T-helper 2 cell treated with Interferon-gamma antibody and Interleukin-4, amounts not matched to agents 5 μg/mL and 100 μg/mL, for 36 hours (primary cell): ENCODE measurements around the gene PI16.

Experiments used
- DNase-seq: peaks from one replicate; pipeline ENCODE4 v3.0.0; 2021; ENCODE audit warnings: low spot score
- H3K27ac Mint-ChIP-seq: one replicate; pipeline ENCODE4 v1.8.0; 2021; ENCODE audit warnings: mild to moderate bottlenecking, mixed read lengths
- H3K27me3 Mint-ChIP-seq: one replicate; pipeline ENCODE4 v1.8.0; 2021; ENCODE audit warnings: low read depth, mixed read lengths
- H3K36me3 Mint-ChIP-seq: one replicate; pipeline ENCODE4 v1.8.0; 2021; ENCODE audit warnings: low read depth, mixed read lengths
- H3K4me1 Mint-ChIP-seq: one replicate; pipeline ENCODE4 v1.8.0; 2021; ENCODE audit warnings: low read depth, mixed read lengths
- H3K4me3 Mint-ChIP-seq: one replicate; pipeline ENCODE4 v1.8.0; 2022; ENCODE audit warnings: mild to moderate bottlenecking, moderate library complexity, mixed read lengths
- H3K9me3 Mint-ChIP-seq: one replicate; pipeline ENCODE4 v1.8.0; 2021; ENCODE audit warnings: mixed read lengths

The PI16 gene

DNA sequence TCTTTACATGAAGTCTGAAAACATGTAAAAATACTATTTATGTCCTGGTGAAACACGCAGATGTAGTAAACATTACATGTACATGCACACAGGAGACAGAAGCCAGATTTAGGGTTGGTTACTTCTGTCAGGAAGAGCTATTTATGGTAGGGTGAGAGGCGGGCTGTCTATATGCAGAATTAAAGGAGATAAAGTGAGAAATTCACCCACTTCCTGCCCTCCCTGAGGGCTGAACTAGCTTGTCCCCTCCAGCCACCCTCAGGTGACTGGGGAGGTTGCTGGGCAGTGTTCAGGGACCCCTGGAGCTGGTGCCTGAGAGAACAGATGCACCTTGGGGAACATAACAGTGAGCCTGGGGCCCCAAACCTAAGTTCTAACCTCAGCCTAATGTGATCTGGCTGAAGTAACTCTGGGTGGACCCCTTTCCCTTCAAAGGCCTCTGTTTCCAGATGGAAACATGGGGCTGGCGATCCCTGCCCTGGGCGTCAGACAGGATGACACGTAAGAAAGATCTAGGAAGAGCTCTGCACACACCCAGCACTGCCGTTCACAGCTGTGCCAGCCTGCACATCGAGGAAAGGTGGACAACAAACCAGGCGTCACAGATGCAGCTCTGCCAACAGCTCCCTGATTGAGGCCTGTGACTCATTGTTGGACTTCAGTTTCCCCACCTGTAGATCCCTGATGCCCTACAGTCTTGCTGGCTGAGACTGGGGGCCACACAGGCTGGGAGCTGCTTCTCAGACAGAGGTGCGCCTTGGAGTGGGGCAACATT, 1.3 kb downstream of the PI16 start:
- H3K4me1 Mint-ChIP-seq = peaks cover 34% of the 10 kb centered on the region
- no peak for DNase-seq
- no peaks in the 10 kb centered on the region for H3K9me3 Mint-ChIP-seq
- no peaks in the 10 kb centered on the region for H3K36me3 Mint-ChIP-seq
- H3K27ac Mint-ChIP-seq = peak overlapping the region; percentile 50
- H3K27me3 Mint-ChIP-seq = peaks cover 19% of the 10 kb centered on the region
- peak overlapping the region; percentile 16 for H3K4me3 Mint-ChIP-seq

DNA sequence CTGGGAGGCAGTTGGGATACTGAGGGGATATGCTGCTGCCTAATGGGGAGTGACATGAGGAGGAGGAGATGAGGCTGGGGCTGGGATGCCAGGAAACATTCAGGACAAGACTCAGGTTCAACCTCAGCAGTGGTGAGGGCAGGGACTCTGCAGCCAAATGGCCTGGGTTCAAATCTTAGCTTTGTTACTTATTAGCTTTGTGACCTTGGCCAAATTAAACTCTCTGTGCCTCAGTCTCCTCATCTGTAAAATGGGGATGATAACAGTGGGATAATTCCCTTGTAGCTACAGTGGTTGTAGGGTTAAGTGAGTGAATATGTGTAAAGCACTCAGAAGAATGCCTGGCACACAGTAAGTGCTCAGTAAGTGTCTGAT, 1.9 kb downstream of the PI16 start:
- no peaks in the 10 kb centered on the region for H3K9me3 Mint-ChIP-seq
- H3K4me3 Mint-ChIP-seq = no peak overlapping the region
- H3K4me1 Mint-ChIP-seq = peaks cover 34% of the 10 kb centered on the region

DNA sequence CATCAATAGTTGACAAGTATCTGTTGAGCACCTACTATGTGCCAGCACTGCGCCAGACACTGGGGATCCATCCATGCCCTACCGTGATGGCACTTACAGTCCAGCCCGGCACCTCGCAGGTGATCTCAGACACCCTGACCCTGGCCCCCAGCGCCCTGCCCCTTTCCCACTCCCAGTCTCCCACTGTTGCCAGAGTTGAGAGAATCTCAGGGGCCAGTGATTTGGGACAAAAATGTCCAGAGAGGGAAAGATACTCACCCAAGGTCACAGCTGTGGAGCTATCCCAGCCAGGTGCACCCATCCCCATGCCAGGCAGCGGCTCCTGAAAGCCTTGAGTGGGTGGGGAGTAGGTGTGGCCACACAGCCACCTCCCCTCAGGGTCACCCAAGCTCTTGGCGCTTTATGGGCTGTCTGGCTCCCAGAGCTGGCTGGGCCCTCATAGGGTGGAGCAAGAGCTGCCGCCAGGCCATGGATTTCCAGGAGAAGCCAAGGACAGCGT, 3.3 kb downstream of the PI16 start:
- Mint-ChIP-seq H3K27me3 (peaks cover 18% of the 10 kb centered on the region), H3K4me3 (no peak overlapping the region), H3K27ac (no peak overlapping the region), H3K9me3 (no peaks in the 10 kb centered on the region), H3K4me1 (peaks cover 39% of the 10 kb centered on the region), H3K36me3 (no peaks in the 10 kb centered on the region)
- no peak for DNase-seq

More for the DNA sequence above, 1.9 kb downstream of the PI16 start:
- H3K27me3 Mint-ChIP-seq = peaks cover 19% of the 10 kb centered on the region
- H3K27ac Mint-ChIP-seq = peak overlapping the region; percentile 50
- H3K36me3 Mint-ChIP-seq = no peaks in the 10 kb centered on the region
- no peak for DNase-seq

DNA sequence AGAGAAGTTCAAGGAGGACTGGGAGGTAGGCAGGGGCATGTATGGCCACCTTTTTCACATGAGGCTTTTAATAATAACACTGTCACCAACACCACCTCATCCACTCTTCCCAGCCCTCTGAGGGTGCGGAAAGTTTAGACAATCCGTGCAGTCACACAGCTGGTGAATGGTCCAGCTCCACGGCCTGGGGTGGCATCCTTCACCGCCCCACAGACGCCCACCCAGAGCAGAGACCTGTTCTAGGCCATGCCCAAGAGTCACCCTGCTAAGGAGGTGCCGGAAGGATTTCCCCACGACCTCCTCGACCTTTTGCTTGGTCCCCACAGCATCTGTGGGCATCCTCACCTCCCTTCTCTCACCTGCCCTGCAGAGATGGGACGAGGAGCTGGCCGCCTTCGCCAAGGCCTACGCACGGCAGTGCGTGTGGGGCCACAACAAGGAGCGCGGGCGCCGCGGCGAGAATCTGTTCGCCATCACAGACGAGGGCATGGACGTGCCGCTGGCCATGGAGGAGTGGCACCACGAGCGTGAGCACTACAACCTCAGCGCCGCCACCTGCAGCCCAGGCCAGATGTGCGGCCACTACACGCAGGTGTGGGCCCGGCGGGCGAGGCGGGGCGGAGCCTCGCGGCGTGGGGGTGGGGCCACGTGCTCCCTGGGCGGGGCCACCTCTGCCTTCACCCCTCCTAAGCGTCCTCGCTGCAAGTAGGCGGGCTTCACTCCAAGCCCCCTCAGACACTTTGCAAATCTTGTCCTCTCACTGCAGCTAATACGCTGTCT, 4.4 kb downstream of the PI16 start:
- H3K4me3 Mint-ChIP-seq = no peak overlapping the region
- no peaks in the 10 kb centered on the region for H3K9me3 Mint-ChIP-seq
- H3K27me3 Mint-ChIP-seq = peaks cover 14% of the 10 kb centered on the region
- H3K4me1 Mint-ChIP-seq = peaks cover 43% of the 10 kb centered on the region
- no peak for DNase-seq
- no peak overlapping the region for H3K27ac Mint-ChIP-seq
- H3K36me3 Mint-ChIP-seq = no peaks in the 10 kb centered on the region

DNA sequence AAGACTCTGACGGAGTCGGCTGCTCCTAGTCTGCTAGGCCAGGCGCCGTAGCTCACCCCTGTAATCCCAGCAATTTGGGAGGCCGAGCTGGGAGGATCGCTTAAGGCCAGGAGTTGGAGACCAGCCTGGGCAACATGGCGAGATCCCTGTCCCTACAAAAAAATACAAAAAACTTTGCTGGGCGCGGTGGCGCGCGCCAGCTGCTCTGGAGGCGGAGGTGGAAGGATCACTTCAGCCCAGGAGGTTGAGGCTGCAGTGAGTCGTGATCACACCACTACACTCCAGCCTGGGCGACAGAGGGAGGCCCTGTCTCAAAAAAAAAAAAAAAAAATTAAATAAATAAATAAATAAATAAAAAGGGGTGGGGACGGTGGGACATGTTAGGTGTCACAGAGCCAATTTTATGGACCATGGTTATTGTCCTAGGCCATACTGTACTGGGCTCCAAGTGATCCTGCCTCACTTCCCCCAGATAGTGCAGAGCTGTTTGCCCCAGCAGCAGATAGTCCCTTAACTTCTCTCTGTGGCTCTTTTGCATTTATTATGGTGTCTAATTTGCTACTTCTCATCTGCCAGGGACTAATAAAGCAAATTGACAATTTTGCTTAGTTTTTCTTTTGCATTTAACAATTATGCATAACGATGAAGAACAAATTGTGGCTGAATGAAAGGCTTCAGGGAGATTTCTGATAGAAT, 5.2 kb downstream of the PI16 start:
- peaks cover 39% of the 10 kb centered on the region for H3K4me1 Mint-ChIP-seq
- DNase-seq = no peak
- no peaks in the 10 kb centered on the region for H3K9me3 Mint-ChIP-seq
- H3K4me3 Mint-ChIP-seq = no peak overlapping the region
- peaks cover 14% of the 10 kb centered on the region for H3K27me3 Mint-ChIP-seq
- no peaks in the 10 kb centered on the region for H3K36me3 Mint-ChIP-seq
- no peak overlapping the region for H3K27ac Mint-ChIP-seq

DNA sequence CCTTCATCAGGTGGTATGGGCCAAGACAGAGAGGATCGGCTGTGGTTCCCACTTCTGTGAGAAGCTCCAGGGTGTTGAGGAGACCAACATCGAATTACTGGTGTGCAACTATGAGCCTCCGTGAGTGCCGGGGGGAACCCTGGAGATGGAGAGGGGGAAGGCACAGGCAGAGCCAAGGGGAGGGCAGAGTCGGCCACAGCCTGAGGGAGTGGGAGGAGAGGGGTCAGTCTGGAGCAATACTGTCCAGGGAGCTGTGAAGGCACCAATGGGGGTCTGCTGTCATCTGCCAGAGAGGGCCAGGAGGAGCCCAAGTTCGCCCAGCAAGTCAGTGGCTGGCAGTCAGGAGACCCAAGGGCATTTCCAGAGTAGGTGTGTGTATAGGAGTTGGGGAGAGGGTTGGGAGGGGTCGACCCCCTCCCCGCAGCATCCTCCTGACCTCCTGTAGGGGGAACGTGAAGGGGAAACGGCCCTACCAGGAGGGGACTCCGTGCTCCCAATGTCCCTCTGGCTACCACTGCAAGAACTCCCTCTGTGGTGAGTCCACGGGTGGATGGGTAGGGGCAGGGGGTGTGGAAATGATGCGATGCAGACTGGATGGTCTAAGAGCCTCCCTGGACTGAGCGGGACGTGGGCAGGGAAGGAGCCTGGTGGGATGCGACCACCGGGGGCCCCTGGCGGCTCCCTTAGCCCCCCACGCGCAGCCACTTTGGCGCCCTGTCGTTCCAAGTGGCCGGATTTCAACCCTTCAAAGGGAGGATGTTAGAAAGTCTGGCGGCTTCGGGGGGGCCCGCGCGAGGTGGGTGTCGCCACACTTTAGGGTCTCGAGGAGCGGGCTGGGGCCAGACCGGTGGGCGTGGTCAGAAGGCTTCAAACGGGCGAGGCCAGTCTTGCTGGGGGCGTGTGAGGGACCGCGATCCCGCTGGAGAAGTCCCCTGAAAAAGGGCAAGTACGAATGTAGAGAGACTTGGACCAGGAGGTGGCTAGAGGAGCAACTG, 7.2 kb downstream of the PI16 start:
- no peaks in the 10 kb centered on the region for H3K9me3 Mint-ChIP-seq
- H3K27me3 Mint-ChIP-seq = peaks cover 6% of the 10 kb centered on the region
- no peak overlapping the region for H3K4me3 Mint-ChIP-seq
- no peak for DNase-seq
- H3K36me3 Mint-ChIP-seq = peaks cover 4% of the 10 kb centered on the region
- no peak overlapping the region for H3K27ac Mint-ChIP-seq
- peaks cover 27% of the 10 kb centered on the region for H3K4me1 Mint-ChIP-seq

DNA sequence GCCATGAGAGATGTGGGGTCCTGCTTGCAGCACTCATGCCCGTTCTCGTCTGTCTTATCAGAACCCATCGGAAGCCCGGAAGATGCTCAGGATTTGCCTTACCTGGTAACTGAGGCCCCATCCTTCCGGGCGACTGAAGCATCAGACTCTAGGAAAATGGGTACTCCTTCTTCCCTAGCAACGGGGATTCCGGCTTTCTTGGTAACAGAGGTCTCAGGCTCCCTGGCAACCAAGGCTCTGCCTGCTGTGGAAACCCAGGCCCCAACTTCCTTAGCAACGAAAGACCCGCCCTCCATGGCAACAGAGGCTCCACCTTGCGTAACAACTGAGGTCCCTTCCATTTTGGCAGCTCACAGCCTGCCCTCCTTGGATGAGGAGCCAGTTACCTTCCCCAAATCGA, 8.3 kb downstream of the PI16 start:
- Mint-ChIP-seq H3K27me3 (no peaks in the 10 kb centered on the region), H3K27ac (no peak overlapping the region), H3K36me3 (peaks cover 6% of the 10 kb centered on the region), H3K4me3 (no peak overlapping the region), H3K9me3 (no peaks in the 10 kb centered on the region), H3K4me1 (peaks cover 27% of the 10 kb centered on the region)
- DNase-seq = peak; percentile 58

DNA sequence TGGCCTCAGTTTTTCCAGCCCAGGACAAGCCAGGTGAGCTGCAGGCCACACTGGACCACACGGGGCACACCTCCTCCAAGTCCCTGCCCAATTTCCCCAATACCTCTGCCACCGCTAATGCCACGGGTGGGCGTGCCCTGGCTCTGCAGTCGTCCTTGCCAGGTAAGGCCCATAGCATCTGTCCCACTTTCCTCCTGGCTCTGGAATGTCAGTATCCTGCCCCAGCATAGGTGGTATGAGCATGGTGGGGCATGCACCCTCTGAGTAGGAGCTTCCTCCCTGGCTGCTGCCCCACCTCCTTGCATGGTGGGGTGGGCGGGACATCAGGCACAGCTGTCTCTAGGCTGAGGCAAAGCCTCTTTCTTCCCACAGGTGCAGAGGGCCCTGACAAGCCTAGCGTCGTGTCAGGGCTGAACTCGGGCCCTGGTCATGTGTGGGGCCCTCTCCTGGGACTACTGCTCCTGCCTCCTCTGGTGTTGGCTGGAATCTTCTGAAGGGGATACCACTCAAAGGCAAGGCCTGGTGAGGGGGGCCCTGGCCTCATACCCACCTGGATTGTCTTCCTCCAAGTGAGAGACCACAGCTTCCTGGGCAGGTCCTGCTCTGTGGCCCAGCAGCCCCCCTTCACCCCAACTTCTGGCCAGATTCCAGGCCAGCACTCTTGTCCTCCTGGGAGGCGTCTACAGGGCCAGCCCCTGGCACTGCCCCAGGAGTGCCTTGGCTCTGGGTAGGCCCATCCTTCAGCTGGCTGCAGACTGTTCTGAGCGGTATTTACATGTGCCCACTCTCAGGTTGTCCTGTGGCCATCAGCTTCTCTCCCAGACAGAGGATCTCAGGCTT, 9.1 kb downstream of the PI16 start:
- no peak for DNase-seq
- Mint-ChIP-seq H3K9me3 (no peaks in the 10 kb centered on the region), H3K4me3 (peak overlapping the region; percentile 6), H3K4me1 (peaks cover 27% of the 10 kb centered on the region), H3K27ac (peak overlapping the region; percentile 51), H3K36me3 (peaks cover 13% of the 10 kb centered on the region), H3K27me3 (no peaks in the 10 kb centered on the region)

DNA sequence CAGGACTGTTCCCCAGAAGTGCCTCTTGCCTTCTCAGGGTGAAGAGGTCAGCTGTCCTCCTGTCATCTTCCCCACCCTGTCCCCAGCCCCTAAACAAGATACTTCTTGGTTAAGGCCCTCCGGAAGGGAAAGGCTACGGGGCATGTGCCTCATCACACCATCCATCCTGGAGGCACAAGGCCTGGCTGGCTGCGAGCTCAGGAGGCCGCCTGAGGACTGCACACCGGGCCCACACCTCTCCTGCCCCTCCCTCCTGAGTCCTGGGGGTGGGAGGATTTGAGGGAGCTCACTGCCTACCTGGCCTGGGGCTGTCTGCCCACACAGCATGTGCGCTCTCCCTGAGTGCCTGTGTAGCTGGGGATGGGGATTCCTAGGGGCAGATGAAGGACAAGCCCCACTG, 9.8 kb downstream of the PI16 start:
- no peak overlapping the region for H3K4me3 Mint-ChIP-seq
- peaks cover 18% of the 10 kb centered on the region for H3K36me3 Mint-ChIP-seq
- no peak for DNase-seq
- no peaks in the 10 kb centered on the region for H3K9me3 Mint-ChIP-seq
- peaks cover 27% of the 10 kb centered on the region for H3K4me1 Mint-ChIP-seq
- H3K27me3 Mint-ChIP-seq = no peaks in the 10 kb centered on the region
- H3K27ac Mint-ChIP-seq = peak overlapping the region; percentile 34

DNA sequence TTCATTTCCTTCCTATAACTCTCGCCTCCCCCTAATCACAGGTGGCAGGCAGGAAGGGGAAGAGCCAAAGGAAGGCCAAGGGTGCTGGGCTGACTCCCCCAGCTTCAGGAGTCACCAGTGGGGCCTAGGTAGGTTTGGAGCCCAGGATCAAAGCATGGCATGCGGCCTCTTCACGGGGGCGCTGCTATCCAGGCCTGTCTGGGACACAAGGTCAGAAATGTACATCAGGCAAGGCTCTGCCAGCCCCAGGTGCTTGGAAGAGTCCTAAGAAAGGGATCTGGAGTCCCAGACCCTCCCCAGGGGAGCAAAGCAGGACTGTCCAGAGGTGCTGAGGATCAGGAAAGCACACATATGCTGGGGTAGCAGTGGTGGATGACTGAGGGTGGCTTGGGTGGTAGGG, 10.4 kb downstream of the PI16 start:
- H3K4me3 Mint-ChIP-seq = no peak overlapping the region
- peaks cover 23% of the 10 kb centered on the region for H3K36me3 Mint-ChIP-seq
- peaks cover 27% of the 10 kb centered on the region for H3K4me1 Mint-ChIP-seq
- no peaks in the 10 kb centered on the region for H3K27me3 Mint-ChIP-seq
- H3K9me3 Mint-ChIP-seq = no peaks in the 10 kb centered on the region
- peak overlapping the region; percentile 34 for H3K27ac Mint-ChIP-seq
- DNase-seq = no peak

DNA sequence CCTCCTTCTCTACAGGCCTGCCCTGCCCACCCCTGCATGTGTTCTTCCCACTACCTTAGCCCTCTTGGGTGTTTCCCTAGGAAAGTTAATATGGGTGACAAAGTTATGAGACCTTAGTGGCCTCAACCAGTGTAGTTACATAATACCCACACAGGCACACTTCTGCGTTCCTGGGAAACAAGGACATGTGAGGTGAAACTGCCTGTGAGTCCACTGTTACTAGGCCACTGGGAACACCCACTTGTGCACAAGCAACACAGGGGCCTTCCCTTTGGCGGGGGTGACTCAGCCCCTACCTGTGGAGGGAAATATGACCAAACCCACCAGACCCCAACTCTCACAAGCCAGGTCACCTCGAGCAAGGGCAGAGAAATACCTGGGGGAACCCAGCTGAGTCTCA, 12.8 kb downstream of the PI16 start:
- H3K4me3 Mint-ChIP-seq = no peak overlapping the region
- H3K27ac Mint-ChIP-seq = no peak overlapping the region
- peaks cover 41% of the 10 kb centered on the region for H3K36me3 Mint-ChIP-seq
- H3K9me3 Mint-ChIP-seq = no peaks in the 10 kb centered on the region
- DNase-seq = no peak
- H3K4me1 Mint-ChIP-seq = peaks cover 21% of the 10 kb centered on the region
- no peaks in the 10 kb centered on the region for H3K27me3 Mint-ChIP-seq

DNA sequence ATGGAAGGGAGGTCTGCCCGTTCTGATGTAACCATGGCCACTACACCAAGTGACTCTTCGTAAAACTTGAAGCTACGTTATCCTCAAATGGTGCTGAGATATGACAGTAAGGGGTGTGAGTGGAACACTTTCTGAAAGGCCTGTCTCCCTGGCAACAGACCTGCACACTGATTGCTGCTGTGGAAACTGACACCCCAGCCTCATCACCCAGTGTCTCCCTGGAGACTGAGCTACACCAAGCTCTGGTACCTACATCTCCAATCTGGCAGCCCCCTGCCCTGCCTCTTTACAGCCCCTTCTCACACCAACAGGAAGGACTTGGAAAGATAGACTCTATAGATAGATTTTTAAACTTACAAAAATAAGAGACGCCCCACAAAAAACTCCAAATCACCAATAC, 13.2 kb downstream of the PI16 start:
- Mint-ChIP-seq H3K27me3 (no peaks in the 10 kb centered on the region), H3K4me3 (no peak overlapping the region), H3K4me1 (peaks cover 17% of the 10 kb centered on the region), H3K9me3 (no peaks in the 10 kb centered on the region), H3K36me3 (peaks cover 46% of the 10 kb centered on the region), H3K27ac (no peak overlapping the region)
- no peak for DNase-seq
